NCI-H446 (cell line): Measurements from ENCODE around the gene DIAPH3.
"Not testable (repeated sequence)": the region's sequence is repeated elsewhere in the genome, so short reads cannot be mapped to it uniquely, and the experiment has no call there.

Experiments
- DNase-seq, 2 experiments: peaks; one replicate each; lab custom pipeline; 2025; lab: John Stamatoyannopoulos, UW

Gene DIAPH3, protein sequence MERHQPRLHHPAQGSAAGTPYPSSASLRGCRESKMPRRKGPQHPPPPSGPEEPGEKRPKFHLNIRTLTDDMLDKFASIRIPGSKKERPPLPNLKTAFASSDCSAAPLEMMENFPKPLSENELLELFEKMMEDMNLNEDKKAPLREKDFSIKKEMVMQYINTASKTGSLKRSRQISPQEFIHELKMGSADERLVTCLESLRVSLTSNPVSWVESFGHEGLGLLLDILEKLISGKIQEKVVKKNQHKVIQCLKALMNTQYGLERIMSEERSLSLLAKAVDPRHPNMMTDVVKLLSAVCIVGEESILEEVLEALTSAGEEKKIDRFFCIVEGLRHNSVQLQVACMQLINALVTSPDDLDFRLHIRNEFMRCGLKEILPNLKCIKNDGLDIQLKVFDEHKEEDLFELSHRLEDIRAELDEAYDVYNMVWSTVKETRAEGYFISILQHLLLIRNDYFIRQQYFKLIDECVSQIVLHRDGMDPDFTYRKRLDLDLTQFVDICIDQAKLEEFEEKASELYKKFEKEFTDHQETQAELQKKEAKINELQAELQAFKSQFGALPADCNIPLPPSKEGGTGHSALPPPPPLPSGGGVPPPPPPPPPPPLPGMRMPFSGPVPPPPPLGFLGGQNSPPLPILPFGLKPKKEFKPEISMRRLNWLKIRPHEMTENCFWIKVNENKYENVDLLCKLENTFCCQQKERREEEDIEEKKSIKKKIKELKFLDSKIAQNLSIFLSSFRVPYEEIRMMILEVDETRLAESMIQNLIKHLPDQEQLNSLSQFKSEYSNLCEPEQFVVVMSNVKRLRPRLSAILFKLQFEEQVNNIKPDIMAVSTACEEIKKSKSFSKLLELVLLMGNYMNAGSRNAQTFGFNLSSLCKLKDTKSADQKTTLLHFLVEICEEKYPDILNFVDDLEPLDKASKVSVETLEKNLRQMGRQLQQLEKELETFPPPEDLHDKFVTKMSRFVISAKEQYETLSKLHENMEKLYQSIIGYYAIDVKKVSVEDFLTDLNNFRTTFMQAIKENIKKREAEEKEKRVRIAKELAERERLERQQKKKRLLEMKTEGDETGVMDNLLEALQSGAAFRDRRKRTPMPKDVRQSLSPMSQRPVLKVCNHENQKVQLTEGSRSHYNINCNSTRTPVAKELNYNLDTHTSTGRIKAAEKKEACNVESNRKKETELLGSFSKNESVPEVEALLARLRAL

DNA sequence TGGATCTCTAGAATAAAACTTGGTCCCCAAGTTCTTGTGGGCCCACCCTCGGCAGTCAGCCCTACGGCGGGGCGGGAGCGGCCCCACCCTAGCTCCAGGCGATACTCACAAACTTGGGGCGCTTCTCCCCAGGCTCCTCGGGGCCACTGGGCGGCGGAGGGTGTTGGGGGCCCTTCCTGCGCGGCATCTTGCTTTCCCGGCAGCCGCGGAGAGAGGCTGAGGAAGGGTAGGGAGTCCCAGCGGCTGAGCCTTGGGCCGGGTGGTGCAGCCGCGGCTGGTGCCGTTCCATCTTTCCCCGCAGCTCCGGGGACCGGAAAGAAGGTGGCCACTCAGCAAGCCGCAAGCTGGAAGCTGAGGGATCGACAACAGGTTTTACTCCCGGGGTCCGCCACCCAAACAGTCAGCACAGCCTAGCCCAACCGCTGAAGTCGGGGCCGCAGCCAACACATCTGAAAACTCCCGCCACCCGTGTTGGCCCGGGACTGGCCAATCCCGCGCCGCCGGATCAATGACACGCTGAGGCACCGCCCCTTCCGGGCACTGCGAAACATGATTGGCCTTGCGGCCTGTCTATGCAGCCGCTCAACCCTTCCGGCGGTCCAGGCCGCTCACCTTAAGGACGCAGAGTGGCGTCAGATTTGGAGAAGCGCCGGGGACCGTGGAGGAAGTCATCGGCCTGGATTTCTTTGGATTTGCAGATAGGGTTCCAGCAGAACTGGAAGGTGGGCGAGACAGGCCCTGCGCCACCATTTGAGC, at the start of gene DIAPH3:
Gene DIAPH3 (minus strand): TSS at position 451 of the 756 bp plus-strand sequence. CDS start 162 bp downstream, at position 289.
- DNase-seq: peak; percentile 57 to 79

- no peak for DNase-seq
These were observed 49.6 kb upstream of the DIAPH3 start for GRCh38 chr13:60213236-60213744.

DNA sequence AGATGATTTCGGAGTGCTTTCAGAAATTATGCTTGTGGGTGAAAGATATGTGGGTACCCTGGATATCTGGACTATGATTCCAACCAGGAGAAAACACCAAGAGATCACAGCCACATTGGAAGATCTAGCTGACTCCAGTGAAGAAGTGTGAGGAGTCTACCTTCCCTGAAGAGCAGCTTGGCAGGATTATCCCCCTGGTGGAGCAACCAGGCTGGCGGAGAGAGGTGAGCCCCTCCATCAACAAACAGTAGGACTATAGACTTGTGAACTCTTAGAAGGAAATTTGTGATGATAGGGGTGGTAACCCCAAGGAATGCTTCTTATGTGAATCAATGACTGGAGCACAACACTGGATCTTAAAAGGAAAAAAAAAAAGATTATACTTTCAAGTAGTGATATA, 47.8 kb upstream of the DIAPH3 start:
- DNase-seq: no peak

GRCh38 chr13:60210510-60211330, 47.0 kb upstream of the DIAPH3 start:
- no peak for DNase-seq

GRCh38 chr13:60205499-60205898, 41.8 kb upstream of the DIAPH3 start:
- not testable (repeated sequence) for DNase-seq

DNA sequence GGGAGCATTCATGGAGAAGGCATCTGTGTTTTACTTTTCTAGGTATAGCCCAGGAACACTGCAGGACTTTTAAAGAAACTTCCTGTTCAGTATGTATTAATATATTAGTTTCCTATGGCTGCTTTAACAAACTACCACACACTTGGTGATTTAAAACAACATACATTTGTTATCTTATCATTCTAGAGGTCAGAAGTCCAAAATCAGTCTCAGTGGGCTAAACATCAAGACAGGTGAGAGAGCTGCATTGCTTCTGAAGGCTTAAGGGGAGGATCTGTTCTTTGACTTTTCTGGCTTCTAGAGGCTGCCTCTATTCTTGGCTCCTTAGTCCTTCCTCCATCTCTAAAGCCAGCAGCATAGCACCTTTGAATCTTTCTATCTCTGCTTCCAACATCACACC, 37.6 kb upstream of the DIAPH3 start:
- DNase-seq: no peak

DNA sequence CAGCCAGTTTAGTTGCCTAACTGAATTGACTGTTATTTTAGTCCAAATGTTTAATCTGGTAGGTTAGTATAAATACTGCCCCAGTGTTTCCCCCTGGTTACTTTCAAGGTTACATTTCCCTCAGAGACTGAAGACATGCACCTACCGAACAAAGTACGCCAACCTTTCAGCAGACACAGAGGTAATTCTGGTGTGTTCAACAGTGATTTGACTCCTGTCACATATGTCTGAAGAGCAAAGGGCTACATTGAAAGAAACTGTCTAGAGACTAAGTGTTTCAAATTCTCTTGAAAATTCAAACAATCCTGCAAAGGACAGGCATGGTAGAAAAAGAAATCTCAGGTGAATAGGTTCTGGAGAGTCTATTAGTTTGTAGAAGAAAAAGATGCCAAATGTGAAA, 32.2 kb upstream of the DIAPH3 start:
- DNase-seq: not testable (repeated sequence)

DNA sequence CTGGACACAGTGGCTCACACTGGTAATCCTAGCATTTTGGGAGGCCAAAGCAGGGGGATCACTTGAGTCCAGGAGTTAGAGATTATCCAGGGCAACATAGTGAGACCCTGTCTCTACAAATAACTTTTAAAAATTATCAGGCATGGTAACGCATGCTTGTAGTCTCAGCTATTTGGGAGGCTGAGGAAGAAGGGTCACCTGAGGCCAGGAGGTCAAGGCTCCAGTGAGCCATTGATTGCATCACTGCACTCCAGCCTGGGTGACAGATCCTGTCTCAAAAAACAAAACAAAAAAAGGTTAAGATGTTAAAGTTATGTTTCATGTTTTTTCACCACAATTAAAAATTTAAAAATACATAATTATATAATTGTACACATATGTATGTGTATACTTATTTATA, 19.2 kb upstream of the DIAPH3 start:
- no peak for DNase-seq

DNA sequence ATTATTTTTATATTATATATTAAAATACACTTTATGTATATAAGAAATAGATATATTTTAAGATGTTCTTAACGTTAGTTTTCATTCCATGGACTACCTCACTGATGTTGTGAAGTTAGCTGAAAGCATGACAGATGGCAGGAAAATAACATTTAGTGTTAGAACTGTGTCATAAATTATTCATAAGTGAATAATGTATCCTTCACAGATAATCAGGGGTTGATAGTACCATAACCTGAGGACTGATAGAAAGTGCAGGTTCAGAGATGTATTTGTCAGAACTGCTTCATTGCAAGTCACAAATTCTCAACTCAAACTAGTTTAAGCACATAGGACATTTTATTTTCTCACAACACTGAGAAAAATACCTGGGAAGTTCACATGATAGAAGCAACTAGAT, 14.6 kb upstream of the DIAPH3 start:
- DNase-seq: no peak

DNA sequence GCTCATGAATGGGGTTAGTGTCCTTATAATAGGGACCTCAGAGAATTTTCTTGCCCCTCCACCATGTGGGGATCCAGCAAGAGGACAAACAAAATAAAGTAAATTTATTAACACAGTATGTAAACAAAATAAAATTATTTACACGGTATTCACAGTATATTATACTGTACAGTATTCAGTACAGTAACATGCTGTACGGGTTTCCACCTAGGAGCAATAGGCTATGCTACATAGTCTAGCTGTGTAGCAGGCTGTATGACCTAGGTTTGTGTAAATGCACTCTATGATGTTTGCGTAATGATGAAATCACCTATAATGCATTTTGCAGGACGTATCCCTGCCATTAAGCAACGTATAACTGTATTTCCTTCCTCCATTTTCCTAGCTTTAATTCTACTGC, 11.8 kb upstream of the DIAPH3 start:
- no peak for DNase-seq

DNA sequence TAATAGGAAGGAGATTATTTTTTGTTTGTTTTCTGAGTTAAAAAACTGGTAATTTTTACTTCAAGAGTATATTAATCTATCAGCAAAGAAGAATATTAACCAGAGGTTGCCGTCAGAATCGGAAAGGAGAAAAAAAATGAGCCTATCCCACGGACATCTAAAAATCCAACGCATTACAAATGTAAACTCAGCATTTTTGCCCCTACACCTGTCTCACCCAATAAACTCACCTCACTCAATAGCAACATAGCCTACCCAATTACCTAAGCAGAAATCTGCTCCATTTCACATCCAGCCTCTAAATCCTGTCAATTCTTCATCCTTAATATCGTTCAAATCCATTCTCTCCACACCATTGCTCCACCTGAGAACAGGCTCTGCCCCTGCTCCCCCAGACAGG, 10.4 kb upstream of the DIAPH3 start:
- DNase-seq: no peak

DNA sequence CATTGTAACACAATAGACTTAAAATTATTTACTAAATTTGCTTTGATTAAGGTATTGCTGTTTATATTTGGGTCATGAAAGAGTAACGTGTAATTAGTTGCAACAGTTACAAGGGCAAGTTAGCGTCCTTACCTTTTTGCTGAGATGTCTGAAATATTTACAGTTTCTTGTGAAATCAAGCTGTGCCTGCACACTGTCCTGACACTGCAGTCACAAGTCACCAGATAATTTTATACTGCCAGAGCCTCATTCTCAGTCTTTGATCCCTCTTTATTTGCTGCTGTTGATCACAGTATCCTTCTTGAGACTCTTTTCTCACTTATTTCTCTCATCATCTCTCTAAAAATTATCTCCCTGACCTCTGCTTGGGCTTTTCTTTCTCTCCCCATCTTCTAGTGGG, 8.4 kb upstream of the DIAPH3 start:
- DNase-seq: no peak

DNA sequence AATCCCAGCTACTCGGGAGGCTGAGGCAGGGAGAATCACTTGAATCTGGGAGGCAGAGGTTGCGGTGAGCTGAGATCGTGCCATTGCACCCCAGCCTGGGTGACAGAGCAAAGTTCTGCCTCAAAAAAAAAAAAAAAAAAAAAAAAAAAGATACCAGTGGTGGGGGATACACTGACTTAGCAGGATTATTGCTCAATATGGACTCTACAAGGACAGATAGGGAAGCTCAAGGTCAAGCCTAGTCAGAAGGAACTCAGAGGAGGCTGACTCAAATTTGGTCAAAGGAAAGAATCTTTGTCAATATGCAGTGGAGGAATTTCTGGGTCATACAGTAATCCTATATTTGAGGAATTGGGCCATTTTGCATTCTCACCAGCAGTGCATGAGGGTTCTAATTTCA, 6.7 kb upstream of the DIAPH3 start:
- no peak for DNase-seq

GRCh38 chr13:60169239-60170031, 5.7 kb upstream of the DIAPH3 start:
- no peak for DNase-seq

DNA sequence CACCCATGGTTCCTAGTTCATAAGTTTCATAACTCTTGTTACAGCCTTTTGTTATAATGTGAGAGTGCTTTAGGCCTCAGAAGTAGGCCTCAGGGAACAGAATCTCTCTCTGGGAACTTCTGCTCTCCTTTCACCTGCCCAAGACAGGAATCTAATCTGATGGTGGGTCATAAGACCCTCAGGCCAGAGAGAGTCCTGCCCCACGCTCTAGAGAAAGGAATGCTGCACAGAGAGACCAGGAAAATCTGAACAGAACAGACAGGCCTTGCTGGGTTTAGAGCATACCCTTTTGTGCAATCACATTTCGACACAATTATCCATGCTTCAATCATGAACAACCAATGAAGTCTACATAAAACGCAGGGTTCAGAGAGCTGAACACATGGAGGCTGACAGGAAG, 3.4 kb upstream of the DIAPH3 start:
- DNase-seq: no peak

- no peak for DNase-seq
These were observed 1.8 kb upstream of the DIAPH3 start for GRCh38 chr13:60165391-60166099.

GRCh38 chr13:60164234-60164889, 634 bp upstream of the DIAPH3 start:
- DNase-seq: no peak

DNA sequence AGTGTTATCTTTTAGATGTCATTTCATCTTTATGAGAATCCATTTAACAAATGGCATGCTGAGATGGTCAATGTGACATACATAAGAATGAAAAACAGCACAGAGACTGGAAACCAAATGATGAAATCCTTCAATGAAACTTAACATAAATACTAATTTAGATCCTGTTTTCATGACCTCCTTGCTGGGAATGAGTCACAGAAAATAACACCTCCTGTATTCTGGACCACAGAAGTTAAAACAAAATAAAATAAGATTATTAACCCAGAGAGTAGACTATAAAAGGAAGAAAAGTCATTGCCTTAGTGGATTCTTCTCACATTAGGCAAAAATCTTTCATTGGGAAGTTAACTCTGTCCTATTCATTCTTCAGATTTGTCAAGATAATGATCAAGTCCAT, 1.6 kb downstream of the DIAPH3 start:
- no peak for DNase-seq
